ENCODE data around the gene CEP152. TPM values are rescaled to one million over a fixed set of nuclear protein-coding genes. Genes with fewer than 3 reads are reported as not detected.

CEP152 gene
- total and polyA plus RNA-seq, 10 of the 15 experiments (the other 5 are each of a cell fraction or from before 2014, with no cell fraction given) = 5.3 to 22.6 (median 14.2) TPM

DNA sequence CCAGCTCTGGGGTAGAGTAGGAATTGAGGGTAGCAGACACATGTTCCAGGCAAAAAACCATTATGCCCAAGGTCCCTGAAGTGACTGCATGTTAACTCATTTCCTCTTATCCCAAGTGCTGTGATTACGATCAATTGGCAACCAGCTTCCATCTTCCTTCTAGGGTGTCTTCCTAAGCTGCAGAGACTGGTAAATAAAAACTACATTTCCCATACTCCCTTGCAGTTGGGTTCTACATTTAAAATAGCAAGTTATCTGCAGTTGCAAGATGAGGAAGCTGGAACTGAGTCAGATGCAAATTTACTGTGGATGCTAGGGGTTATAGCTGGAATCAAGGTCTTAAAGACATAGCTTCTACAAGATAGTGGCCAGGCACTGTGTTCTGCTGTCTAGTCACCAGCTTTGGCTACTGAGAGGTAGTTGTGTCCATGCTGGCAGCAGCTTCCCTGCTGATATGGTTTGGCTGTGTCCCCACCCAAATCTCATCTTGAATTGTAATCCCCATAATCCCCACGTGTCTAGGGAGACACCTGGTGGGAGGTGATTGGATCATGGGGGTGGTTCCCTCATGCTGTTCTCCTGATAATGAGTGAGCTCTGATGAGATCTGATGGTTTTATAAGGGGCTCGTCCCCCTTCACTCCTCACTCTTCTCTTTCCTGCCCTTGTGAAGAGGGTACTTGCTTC, 114.1 kb downstream of the CEP152 start:
- peak; percentile 56 for FAIRE-seq
- ChIA-PET POLR2A (no interaction called here), RAD21 (ENCODE audit: unreplicated experiment) (no interaction called here), SMC1A (ENCODE audit: uncharacterized antibody, unreplicated experiment) (interaction anchor here (0.8 to 1.1 kb wide), 3 partner anchors 11 to 360 kb away, joined by 3 to 5 read pairs (median 4); no protein-coding TSS in a partner anchor), CTCF (no interaction called here)
- Histone ChIP-seq H3K9ac (ENCODE audit: control insufficient read depth, insufficient read depth, low read length) (no peak overlapping the region), H3K27me3 (replicated peaks in 1 of 2; ENCODE audit: control insufficient read depth in 2 of 2, insufficient read depth in 2 of 2, low read length in 1 of 2) (no peaks in the 10 kb centered on the region), H3K4me3 (no peak overlapping the region), H3K27ac (ENCODE audit: control insufficient read depth, insufficient read depth) (no peak overlapping the region), H3K4me2 (ENCODE audit: control insufficient read depth, insufficient read depth) (no peak overlapping the region), H3K4me1 (ENCODE audit: control insufficient read depth, insufficient read depth, low read length) (no peaks in the 10 kb centered on the region), H3K9me3 (replicated peaks; ENCODE audit: control insufficient read depth, insufficient read depth, low read length) (no peaks in the 10 kb centered on the region; the same call in 2 of the 3 replicates), H4K20me1 (ENCODE audit: control insufficient read depth, insufficient read depth) (no peaks in the 10 kb centered on the region), H3K79me2 (ENCODE audit: control insufficient read depth, insufficient read depth, low read length) (no peaks in the 10 kb centered on the region), H2AFZ (ENCODE audit: control insufficient read depth, low read depth, low read length) (no peak overlapping the region), H3K36me3 (ENCODE audit: control insufficient read depth in 2 of 2, insufficient read depth in 2 of 2, low read length in 1 of 2) (no peaks in the 10 kb centered on the region)
- no peak for DNase-seq (ENCODE audit: low read depth, low spot score)
- WGBS (ENCODE audit: insufficient coverage, insufficient replicate concordance, low lambda C conversion rate, missing lambda C conversion rate) = 39% methylated on average over 3 of the region's 3 CpGs
- intact Hi-C loops (cut with micrococcal nuclease; ENCODE audit: unreplicated experiment) = no loop called here
- peak; percentile 44 for ATAC-seq
- TF ChIP-seq SIX5 (IDR thresholded peaks at IDR 0.05; ENCODE audit: low read depth, low read length, severe bottlenecking) (peak; percentile 55), BCL11A (IDR thresholded peaks at IDR 0.05; ENCODE audit: low read depth, low read length) (no peak)
- TF ChIP-seq, protein P1, sequence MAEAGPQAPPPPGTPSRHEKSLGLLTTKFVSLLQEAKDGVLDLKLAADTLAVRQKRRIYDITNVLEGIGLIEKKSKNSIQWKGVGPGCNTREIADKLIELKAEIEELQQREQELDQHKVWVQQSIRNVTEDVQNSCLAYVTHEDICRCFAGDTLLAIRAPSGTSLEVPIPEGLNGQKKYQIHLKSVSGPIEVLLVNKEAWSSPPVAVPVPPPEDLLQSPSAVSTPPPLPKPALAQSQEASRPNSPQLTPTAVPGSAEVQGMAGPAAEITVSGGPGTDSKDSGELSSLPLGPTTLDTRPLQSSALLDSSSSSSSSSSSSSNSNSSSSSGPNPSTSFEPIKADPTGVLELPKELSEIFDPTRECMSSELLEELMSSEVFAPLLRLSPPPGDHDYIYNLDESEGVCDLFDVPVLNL (IDR thresholded peaks at IDR 0.05; ENCODE audit: low read depth, low read length) = no peak
- in situ Hi-C loops (cut with MboI) = no loop called here
- no TSS peak for BruUV-seq (replicated peaks)

DNA sequence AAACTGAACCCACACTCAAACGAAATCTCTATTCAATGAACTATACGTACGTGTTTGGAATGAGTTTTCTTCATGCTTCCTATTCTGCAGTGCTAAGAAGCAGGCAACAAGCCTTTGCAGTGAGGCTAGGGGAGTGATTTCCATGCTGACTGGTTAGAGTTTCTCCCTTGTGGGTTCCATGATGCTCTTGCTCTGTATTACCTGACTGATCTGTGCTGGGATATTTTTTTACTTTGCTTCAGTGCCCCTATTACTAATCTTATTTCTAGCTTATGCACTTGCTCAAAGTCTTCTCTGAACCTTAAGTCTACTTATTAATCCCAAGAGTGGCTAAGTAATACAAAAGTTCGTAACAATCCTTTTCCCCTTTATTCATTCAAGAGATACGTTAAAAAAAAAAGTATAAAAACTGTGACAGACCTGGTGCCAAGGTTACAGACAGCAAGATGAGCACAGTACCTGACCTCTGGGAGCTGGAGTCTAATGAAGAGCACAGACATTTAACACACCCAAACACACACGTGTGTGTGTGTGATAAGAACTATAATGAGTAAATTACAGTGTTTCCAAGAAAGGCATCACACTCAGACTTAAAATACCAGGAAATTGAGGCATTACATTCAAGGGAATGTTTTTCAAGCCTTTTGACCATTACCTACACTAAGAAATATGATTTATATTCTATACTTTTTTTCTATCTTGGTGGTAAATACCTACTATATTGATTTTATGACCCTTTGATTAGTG, 114.9 kb downstream of the CEP152 start:
- Histone ChIP-seq H3K4me3 (no peak overlapping the region), H4K20me1 (ENCODE audit: control insufficient read depth, insufficient read depth) (no peaks in the 10 kb centered on the region), H3K4me1 (ENCODE audit: control insufficient read depth, insufficient read depth, low read length) (no peaks in the 10 kb centered on the region), H3K36me3 (ENCODE audit: control insufficient read depth in 2 of 2, insufficient read depth in 2 of 2, low read length in 1 of 2) (no peaks in the 10 kb centered on the region), H2AFZ (ENCODE audit: control insufficient read depth, low read depth, low read length) (no peak overlapping the region), H3K27ac (ENCODE audit: control insufficient read depth, insufficient read depth) (no peak overlapping the region), H3K79me2 (ENCODE audit: control insufficient read depth, insufficient read depth, low read length) (no peaks in the 10 kb centered on the region), H3K27me3 (replicated peaks in 1 of 2; ENCODE audit: control insufficient read depth in 2 of 2, insufficient read depth in 2 of 2, low read length in 1 of 2) (no peaks in the 10 kb centered on the region), H3K4me2 (ENCODE audit: control insufficient read depth, insufficient read depth) (no peak overlapping the region), H3K9ac (ENCODE audit: control insufficient read depth, insufficient read depth, low read length) (no peak overlapping the region), H3K9me3 (replicated peaks; ENCODE audit: control insufficient read depth, insufficient read depth, low read length) (no peaks in the 10 kb centered on the region; the same call in 2 of the 3 replicates)
- WGBS (ENCODE audit: insufficient coverage, insufficient replicate concordance, low lambda C conversion rate, missing lambda C conversion rate) = 45% methylated on average over 6 of the region's 6 CpGs
- intact Hi-C loops (cut with micrococcal nuclease; ENCODE audit: unreplicated experiment) (no loop called here), in situ Hi-C loops (cut with MboI) (no loop called here)
- DNase-seq (ENCODE audit: low read depth, low spot score) = no peak
- BruUV-seq (replicated peaks) = no TSS peak
- no peak for ATAC-seq
- no peak for FAIRE-seq
- SMC1A ChIA-PET (ENCODE audit: uncharacterized antibody, unreplicated experiment) = interaction anchor here (0.9 to 1.1 kb wide), 2 partner anchors 12 to 55 kb away, joined by 3 to 5 read pairs; no protein-coding TSS in a partner anchor
- RAD21 ChIA-PET (ENCODE audit: unreplicated experiment) = no interaction called here
- CTCF ChIA-PET = no interaction called here
- POLR2A ChIA-PET = no interaction called here
- no peak for TF ChIP-seq LARP7 (IDR thresholded peaks at IDR 0.05)
- TF ChIP-seq, protein P2, sequence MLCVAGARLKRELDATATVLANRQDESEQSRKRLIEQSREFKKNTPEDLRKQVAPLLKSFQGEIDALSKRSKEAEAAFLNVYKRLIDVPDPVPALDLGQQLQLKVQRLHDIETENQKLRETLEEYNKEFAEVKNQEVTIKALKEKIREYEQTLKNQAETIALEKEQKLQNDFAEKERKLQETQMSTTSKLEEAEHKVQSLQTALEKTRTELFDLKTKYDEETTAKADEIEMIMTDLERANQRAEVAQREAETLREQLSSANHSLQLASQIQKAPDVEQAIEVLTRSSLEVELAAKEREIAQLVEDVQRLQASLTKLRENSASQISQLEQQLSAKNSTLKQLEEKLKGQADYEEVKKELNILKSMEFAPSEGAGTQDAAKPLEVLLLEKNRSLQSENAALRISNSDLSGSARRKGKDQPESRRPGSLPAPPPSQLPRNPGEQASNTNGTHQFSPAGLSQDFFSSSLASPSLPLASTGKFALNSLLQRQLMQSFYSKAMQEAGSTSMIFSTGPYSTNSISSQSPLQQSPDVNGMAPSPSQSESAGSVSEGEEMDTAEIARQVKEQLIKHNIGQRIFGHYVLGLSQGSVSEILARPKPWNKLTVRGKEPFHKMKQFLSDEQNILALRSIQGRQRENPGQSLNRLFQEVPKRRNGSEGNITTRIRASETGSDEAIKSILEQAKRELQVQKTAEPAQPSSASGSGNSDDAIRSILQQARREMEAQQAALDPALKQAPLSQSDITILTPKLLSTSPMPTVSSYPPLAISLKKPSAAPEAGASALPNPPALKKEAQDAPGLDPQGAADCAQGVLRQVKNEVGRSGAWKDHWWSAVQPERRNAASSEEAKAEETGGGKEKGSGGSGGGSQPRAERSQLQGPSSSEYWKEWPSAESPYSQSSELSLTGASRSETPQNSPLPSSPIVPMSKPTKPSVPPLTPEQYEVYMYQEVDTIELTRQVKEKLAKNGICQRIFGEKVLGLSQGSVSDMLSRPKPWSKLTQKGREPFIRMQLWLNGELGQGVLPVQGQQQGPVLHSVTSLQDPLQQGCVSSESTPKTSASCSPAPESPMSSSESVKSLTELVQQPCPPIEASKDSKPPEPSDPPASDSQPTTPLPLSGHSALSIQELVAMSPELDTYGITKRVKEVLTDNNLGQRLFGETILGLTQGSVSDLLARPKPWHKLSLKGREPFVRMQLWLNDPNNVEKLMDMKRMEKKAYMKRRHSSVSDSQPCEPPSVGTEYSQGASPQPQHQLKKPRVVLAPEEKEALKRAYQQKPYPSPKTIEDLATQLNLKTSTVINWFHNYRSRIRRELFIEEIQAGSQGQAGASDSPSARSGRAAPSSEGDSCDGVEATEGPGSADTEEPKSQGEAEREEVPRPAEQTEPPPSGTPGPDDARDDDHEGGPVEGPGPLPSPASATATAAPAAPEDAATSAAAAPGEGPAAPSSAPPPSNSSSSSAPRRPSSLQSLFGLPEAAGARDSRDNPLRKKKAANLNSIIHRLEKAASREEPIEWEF (IDR thresholded peaks at IDR 0.05; ENCODE audit: insufficient replicate concordance, low read depth, low read length) = no peak
